Esophagus mucosa (tissue), 1 donor: Measurements from ENCODE around the gene ULK2. TPM values are rescaled to one million over a fixed set of nuclear protein-coding genes. Genes with fewer than 3 reads are reported as not detected.
A peak's percentile ranks its signal among the peaks of the same experiment; 100 is the strongest.
"Not testable (repeated sequence)": the region's sequence is repeated elsewhere in the genome, so short reads cannot be mapped to it uniquely, and the experiment has no call there.

Source experiments
- ATAC-seq: fragments of 200-7000 bp; cut with Tn5 transposase; one replicate; pipeline ENCODE4 v1.9.1; 2020
- total RNA-seq: library from RNA; stranded (reverse); gene quantifications from one replicate; pipeline ENCODE4 v1.2.4, GENCODE V29; 2023
- donor health status: DM: yes; HTN: yes; CAD: no.

ULK2 gene
- total RNA-seq, 1 donor from 2014 or later, result 8.4 TPM

DNA sequence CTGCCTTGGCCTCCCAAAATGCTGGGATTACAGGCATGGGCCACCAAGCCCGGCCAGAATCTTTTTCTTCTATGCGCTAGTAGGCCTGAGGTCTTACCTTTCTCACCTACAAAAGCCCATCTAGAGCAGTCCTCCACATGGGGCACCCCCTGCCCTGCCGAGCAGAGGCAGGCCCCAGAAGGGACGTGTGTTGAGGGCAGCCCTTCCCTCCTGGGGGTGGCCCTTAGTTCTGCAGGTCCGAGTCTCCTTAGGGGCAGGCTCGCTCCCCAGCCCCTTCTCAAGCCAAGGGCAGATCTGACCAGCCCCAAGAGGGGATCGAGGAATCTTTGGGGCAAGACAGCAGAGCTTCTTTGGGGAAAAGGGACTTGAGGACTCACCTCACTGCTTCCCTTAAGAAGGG lies 101.7 kb downstream of the ULK2 start:
- no peak for ATAC-seq

DNA sequence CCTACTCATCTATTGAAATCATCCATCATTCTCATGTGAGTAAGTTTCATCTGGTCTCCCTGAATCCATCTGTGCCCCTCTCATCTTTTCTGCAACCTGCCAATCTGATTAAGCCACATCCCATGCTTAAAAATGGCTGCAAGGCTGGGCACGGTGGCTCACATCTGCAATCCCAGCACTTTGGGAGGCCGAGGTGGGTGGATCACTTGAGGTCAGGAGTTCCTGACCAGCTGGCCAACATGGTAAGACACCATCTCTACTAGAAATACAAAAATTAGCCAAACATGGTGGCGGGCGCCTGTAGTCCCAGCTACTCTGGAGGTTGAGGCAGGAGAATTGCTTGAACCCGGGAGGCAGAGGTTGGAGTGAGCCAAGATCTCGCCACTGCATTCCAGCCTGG lies 103.7 kb downstream of the ULK2 start:
- not testable (repeated sequence) for ATAC-seq

DNA sequence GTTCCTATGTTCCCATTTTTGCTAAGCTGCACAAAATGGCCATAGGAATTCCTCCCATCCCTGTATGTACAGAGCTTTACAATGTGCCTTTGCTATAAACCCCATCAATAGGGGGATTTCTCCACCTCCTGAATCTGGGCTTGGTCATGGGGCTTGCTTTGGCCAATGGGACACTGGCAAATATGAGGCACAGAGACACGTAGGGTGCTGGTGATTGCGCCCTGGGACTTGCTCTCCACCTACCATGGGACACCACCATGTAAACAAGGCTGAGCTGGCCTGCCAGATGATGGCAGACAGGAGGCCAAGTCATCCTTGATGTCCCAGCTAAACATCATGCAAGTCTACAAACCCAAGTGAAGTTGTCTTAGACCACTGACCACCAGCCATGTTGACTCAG lies 104.3 kb downstream of the ULK2 start:
- no peak for ATAC-seq

DNA sequence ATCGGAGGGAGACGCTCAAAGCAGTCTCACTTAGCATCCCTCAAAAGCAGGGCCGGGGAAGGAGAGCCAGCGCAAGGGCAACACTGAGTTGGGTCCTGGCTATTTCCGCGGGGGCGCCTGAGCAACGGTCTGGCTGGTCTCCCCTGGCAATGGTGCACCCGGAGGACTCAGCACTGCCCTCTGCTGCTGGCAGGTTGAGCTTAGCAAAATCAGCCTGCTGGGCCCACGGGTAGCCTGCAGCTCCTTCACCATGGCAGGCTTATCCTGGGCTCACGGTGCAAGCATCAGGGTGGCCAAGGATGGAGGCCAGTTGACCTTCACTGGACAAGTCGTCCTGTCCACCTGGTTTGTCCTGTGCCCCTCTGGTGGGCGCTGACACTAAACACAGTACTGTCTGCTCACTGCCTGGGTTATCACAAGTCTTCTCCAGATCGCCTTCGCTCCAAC lies 105.2 kb downstream of the ULK2 start:
- peak; percentile 51 for ATAC-seq

DNA sequence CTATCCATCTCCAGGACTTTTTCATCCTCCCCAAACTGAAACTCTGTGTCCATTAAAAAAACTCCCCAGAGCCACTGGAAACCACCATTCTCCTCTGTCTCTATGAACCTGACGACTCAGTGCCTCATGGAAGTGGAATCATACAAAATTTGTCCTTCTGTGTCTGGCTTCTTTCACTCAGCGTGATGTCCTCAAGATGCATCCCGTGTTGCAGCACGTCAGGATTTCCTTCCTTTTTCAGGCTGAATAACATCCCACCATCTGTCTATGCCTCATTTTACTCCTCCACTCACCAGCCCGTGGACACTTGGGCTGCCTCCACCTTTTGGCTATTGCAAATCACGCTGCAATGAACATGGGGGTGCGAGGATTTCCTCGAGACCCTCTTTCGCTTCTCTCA lies 107.0 kb downstream of the ULK2 start:
- no peak for ATAC-seq

DNA sequence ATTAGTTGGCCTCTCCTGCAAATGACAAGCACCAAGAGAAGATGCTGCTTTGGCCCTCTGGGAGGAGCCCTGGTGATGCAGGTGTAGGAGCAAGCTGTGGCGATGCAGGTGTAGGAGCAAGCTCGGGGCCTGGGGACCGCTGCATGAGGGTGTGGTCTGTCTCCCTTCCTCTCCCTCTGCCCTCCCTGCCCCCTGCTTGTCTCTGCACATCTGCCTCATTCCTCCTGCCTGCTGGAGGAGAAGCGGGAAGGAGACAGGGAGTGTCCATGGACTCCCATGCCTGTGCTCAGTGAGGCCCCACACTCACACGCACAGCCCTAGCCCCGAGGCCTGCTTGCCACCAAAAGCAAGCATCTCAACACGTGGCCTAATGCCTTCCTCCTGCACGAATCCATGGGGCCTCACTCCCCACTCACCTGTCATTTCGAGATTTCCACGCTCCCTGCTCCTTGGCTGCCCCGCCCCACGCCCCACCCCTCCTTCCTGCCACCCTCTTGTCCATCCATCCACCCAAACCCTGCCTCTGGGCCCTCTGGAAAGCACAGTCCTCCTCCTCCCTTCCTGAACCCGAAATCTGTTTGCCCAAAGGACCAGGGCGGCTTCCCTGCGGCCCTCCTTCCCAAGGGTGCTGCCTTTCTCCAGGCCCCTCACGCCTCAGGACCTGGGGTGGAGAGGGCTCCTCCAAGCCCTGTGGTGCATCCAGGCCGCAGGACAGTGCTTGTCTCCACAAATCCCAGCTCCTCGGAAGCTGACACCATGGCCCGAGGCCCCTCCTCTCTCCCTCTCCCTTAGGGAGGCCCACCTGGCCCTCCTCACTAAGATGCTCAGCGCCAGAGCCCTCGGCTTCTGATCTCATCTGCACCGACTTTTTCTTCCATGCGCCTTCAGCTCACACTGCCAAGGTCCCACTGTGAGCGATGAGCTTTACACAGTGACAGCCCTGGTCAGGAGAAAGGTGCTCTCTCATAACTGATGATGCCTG lies 107.9 kb downstream of the ULK2 start:
- ATAC-seq, result no peak

DNA sequence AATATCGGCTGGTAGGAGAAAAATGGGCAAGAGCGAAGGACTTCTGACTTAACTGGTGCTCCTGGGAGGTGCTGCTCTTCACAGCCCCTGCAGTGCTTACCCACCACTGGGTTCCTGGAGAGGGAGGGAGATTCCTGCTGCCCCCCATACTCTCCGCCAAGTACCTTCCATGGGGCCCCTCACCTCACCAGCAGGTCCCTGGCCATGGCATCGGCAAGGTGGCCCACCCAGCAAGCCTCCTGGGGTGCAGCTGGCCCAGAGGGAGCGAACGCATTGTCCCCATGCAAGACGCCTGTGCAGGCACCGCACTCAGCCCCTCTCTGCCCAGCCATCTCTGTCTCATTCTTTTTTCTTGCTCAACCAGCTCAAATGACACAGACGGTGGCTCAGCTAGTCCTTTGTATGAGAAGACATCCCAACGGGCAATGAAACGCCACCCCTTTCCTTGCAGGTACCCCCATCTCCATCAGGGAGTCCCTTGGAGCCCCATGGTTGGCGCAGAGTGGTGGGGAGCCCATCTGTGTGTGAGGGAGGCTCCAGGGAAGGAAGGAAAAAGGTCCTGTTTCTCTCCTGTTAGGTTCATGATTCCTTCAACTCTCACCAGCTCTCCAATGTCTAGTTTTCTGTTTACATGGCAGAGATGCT lies 110.1 kb downstream of the ULK2 start:
- ATAC-seq, result no peak

DNA sequence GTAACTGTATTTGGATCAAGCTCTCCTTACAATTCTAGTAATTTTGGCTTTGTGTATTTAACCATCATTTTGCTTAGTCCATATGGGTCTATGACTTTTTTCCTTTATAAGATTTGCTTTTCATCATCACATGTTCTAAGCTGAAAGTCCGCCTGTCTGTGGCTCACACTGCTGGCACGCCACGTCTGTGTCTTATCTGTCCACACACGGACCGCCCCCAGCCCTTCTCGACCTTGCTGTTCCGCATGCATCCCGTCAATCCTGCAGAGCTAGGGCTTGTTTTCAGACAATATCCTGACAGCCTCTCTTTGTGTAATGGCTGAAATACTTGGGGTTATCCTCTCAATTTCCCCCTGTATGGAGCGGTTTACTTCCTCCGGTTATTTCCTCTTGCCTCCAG lies 111.2 kb downstream of the ULK2 start:
- no peak for ATAC-seq

DNA sequence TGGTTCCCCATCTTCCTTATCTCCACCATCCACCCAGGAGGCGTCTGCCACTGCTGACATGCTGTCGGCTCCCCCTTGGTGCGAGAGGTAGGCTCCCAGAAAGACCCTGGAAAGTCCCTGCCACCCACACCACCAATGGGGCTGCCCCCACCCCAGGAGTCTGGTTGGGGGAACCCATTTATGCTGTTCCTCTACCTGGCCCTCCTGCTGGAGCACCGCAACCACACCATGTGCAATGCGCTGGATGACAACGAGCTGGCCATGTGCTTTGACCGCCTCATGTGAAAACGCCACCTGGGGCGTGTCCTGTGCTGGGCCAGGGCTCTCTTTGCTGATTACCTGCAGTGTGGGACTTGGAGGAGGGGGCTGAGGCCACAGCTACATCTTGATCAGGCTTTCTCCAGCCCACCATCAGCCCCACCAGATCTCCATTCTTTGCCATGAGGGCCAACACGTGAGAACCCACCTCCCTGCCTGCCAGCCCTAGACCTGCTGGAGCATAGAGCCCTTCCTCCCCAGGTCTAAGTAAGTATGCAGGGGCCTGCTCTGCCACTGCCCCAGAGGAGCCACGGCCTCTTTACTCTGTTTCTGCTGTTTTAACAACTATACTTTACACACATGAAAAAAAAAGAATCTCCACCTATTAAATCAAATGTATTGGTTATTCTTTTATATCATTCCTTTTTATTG lies 111.8 kb downstream of the ULK2 start:
- ATAC-seq, result no peak

DNA sequence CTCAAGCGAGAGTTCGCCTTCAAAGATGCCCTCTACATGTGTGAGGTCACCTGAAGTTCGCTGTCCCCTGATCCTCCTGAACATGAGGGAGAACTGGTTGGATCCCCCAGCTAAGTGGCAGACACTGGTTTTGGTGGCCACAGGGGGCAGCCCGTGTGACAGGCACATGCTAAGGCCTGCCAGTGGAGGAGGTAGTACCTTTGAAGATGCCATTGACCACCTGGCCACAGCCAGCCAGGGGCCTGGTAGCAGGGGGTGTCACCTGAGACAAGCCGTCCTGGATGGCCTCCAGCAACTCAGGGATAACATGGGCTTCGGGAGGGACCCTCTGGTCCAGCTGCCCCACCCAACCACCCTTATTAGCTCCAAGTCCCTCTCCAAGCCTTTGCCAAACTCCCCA lies 112.3 kb downstream of the ULK2 start:
- no peak for ATAC-seq

DNA sequence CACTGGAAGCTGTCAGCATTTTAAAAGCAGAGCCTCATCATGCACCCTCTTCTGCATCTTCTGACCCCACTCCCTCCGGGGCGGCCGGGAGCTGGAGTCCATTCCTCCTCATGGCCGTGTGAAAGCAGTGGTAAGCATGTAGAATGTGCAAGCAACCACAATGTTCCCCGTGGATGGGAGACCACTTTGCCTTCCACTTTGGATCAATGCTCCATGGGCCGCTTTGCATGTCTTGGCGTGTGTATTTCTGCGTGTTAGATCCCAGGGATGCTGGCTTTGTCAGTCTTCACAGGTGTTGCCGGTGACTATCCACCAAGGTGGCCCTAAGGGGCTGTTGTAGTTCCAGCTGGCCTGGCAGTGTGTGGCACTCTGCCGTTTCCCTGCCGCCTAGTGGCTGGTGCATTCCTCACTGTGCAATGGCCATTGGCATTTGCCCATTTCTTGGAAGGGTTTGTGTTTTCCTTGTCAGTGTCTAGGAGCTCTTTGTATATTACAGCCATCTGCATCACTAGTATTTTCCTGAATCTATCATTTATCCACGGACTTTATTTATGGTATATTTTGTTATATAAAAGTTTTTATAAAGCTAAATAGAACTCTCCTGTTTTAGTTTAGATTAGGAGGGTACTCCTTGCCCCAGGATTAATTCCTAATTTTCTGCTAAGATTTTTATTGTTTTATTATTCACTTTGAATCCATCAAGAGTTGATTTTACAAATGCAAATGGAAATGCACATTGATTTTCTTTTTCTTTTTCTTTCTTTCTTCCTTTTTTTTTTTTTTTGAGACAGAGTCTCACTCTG lies 113.9 kb downstream of the ULK2 start:
- ATAC-seq, result peak; percentile 66

DNA sequence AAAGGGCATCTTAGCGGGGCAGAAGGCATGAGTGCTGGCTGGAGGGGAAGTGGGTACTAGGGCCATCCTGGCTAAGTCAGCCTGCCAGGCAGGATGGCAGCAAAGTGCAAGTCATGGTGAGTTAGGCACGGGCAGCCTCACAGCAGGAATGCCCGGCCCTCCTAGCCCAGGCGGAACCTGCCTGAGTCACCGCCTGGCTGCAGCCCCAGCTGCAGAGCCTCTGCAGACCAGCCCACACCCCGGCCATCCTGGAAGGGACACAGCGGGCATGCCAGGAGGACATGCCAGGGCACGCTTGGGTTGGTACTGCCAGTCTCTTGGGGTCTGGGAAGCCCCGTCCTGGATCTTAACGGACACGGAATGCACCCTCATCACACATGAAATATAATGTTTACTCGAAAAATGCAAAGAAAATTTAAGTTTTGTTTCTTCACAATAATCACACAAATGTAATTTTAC lies 114.7 kb downstream of the ULK2 start:
- peak; percentile 89 for ATAC-seq

DNA sequence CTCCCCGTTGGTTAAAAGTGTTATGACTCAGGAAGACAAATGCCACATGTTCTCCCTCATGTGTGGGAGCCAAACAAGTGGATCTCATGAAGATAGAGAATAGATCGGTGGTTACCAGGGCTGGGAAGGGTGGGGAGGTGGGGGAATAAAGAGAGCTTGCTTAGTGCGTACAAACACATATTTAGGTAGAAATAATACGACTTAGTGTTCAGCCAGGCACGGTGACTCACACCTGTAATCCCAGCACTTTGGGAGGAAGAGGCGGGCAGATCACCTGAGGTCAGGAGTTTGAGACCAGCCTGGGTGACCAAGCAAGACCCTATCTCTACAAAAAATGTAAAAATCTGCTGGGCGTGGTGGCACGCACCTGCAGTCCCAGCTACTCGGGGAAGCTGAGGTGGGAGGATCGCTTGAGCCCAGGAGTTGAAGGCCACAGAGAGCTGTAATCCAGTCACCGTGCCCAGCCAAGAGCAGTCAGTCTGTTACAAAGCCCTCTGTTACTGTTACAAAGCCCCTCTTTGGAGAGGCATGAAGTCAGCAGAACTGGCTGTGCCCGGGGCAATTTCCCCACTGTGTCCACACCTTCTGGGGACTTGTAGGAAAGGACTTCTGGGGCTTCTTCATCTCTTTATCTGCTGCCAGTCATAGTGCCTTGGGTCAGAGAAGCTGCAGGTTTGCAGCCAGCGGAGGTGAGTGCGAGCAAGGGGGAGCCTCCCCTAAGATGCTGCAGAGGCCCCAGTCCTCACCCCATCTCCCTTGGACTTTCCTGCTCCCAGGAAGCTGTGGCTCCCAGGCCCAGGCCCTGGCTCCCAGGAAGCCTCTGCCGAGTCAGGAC lies 115.3 kb downstream of the ULK2 start:
- ATAC-seq, result peak; percentile 0

DNA sequence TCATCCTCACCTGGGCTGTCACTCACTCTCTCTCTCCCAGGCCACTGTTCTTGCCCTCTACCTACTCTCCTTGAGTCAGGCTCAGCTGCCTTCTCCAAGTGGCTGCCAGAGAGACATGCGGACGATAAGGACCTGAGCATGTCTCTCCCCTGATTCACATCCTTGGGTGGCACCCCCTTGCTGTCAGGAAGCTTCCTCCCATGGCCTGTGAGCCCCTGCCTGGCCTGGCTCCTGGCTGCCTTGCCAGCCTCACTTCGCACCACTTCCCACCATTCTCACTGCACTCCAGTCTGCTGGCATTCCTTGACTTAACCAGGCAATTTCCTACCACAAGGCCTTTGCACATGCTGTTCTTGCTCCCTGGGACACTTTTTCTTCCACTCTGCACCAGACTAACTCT lies 116.9 kb downstream of the ULK2 start:
- ATAC-seq, result peak; percentile 17

DNA sequence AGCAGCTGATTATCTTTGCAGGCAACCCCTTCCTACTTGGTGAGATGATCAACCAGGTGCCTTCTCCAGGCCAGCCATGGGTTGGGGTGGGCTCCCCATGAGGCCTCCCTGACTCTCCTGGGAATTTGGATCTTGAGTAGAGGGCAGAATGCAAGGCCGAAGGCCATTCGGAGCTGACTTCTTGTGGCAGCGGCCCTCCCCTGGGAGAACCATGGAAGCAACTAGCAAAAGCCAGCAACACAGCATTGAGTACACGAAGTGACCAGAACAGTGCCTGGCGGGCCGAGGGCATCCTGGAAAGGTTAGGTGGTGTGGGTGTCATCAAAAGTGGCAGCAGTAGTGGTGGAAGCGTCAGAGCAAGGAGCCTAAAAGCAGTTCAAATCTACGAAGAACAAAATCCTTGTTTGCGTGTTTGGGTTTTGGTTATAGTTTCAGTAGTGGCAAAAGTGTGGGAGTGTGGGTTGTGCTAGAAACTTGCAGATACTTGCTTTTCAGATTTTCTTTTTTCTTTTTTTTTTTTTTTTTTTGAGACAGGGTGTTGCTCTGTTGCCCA lies 117.6 kb downstream of the ULK2 start:
- no peak for ATAC-seq

DNA sequence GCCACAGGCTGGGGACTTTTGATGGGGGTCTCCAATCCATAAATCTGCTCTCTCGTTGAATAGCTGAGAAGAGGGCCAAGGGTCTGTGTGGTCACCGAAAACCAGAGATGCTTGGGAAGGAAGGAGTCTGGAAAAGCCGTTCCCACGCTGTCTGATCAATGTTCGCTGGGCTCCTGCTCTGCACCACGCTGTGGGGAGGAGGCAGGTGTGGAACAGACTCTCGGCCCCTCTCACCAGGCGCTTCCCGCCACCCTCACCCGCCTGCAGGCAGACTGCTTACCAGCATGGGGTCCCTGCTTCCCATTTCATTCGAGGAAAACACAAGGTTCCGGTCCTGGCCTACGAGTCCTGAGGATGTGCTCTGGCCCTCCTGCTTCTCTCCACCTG lies 118.9 kb downstream of the ULK2 start:
- ATAC-seq, result no peak

DNA sequence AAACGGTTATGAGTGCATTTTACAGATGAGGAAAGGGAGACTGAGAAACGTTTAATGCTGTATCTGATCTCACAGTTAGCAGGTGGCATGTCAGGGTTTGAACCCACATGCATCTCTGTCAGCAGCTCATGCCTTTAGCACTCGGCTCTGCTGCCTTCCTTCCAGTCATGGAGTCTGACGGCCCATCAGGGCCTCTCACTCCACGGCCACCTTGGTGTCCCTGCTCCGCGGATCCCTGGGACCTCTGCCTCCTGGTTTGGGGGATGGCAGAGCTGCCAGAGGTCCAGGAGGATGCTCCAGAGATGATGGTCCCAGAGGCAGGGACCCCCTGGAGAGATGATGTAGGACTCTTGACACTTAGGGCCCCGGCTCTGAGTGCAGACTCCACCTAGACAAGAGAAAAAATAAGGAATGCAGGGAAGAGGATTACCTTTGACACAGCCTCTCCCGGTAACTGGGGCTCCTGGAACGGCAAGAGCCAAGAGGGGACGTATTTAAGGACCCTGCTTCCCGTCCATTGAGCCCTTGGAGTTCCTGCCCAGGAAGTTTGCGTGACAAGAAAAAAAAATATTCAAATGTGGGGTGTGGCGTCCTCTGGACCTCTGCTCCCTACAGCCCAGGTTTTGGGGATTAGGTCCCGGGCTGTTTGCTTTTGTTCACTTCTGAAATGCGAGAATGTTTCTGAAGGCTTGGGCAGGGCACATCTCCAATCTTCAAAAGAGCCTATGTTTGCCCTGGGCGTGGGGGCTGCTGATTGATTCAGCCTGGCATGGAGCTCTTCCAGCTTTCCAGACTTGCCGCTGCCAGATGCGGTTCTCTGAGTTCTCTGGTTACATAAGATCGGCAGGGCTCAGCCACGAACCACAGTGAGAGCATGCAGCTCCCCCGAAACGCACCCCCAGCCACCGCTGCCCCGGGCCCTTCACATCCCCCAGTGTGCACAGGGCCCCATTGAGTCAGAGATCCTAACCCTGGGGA lies 119.6 kb downstream of the ULK2 start, which contains the start of gene ALDH3A1:
TSS of gene ALDH3A1 (minus strand) at position 470 of the 978 bp plus-strand sequence. CDS start 3,169 bp downstream, outside the sequence.
- ATAC-seq, result peak; percentile 45

DNA sequence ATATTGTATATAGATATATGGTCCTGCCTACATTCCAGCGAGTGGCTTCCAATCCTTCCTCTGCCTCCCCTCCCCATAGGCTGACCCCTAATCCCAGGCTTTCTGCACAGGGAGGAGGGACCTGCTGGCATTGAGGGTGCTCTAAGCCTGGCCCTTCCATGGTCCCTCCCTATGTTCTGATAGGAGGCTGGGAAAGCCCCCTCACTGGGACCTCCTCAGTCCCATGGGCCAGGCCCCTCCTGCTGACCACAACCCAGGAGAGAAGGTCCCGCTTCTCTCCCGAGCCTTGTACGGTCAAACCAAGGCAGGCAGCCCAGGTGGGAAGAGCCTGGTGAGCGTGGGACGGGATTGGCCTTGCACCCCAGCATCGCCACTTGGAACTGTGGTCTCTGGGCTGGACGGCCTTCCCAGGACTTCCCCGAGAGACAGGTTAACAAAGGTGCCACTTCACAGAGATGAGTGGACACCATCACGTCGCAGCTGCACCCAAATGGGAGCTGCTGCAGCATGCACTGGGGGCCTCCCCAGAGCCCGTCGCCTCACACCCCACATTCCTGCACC lies 120.5 kb downstream of the ULK2 start:
- no peak for ATAC-seq

DNA sequence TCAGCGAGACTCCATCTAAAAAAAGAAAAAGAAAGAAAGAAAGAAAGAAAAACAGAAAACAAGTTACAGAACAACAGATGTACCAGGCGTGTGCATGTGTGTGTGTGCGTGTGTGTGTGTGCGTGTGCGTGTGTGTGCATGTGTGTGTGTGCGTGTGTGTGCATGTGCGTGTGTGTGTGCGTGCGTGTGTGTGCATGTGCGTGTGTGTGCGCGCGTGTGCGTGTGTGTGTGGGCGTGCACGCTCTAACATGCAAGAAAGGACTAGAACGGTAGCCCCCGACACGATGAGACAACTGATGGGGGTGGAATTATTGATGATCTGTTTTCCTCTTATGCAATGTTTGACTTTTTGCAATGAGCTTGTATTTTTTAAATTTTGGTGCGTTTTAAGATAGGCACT lies 121.2 kb downstream of the ULK2 start:
- ATAC-seq, result no peak
